Heart left ventricle (tissue), 16 donors: ENCODE measurements around the gene SNX18. TPM values are rescaled to one million over a fixed set of nuclear protein-coding genes. Genes with fewer than 3 reads are reported as not detected.

Experiments
- ATAC-seq, 4 donors: fragments of 200-7000 bp; cut with Tn5 transposase; one replicate each; pipeline ENCODE4 v1.9.1; 2020 to 2022; ENCODE audit warnings: moderate library complexity in 4 of 4, mild to moderate bottlenecking in 3 of 4, moderate number of reproducible peaks in 1 of 4
- DNase-seq, 5 donors: peaks; one replicate each; pipeline ENCODE4 v3.0.0-alpha.2; 2020
- H3K27ac ChIP-seq, 12 donors: fragments of 200-600 bp; sonication (generic) in 4 of 12; one replicate each; pipeline versions ENCODE4 v1.5.0 to v1.8.0; 2016 to 2022; ENCODE audit warnings: mild to moderate bottlenecking in 2 of 12
- H3K27me3 ChIP-seq, 9 donors: fragments of 200-600 bp; sonication (generic) in 2 of 9; one replicate each; pipeline versions ENCODE4 v1.5.1 to v1.8.0; 2016 to 2022; ENCODE audit warnings: mild to moderate bottlenecking in 3 of 9
- H3K36me3 ChIP-seq, 9 donors: fragments of 200-600 bp; sonication (generic) in 2 of 9; one replicate each; pipeline versions ENCODE4 v1.5.0 to v1.8.0; 2018 to 2022; ENCODE audit warnings: mild to moderate bottlenecking in 2 of 9
- H3K4me1 ChIP-seq, 12 donors: fragments of 200-600 bp; sonication (generic) in 4 of 12; one replicate each; pipeline versions ENCODE4 v1.5.0 to v1.8.0; 2016 to 2022; ENCODE audit warnings: mild to moderate bottlenecking in 3 of 12
- H3K4me3 ChIP-seq, 12 donors: fragments of 200-600 bp; sonication (generic) in 4 of 12; one replicate each; pipeline versions ENCODE4 v1.5.0 to v1.8.0; 2017 to 2022; ENCODE audit warnings: mild to moderate bottlenecking in 9 of 12, moderate library complexity in 4 of 12
- H3K9me3 ChIP-seq, 12 donors: fragments of 200-600 bp; sonication (generic) in 4 of 12; one replicate each; pipeline versions ENCODE4 v1.5.0 to v1.8.0; 2016 to 2022; ENCODE audit warnings: mild to moderate bottlenecking in 1 of 12
- POLR2A ChIP-seq, 2 donors: fragments of 450-650 bp; IDR thresholded peaks; one replicate each; pipeline ENCODE4 v1.6.1; 2017; ENCODE audit warnings: antibody characterized with exemption in 2 of 2, mild to moderate bottlenecking in 2 of 2, moderate library complexity in 2 of 2
- WGBS, 4 donors: extraction: QIAGEN DNeasy Blood & Tissue Kit in 2 of 4; methylation state at CpG; one replicate each; pipeline versions ENCODE4 v1.1.5 to v1.1.7; 2013 to 2018; 5-methylcytosine and 5-hydroxymethylcytosine counted together
- intact Hi-C, 10 donors: fragments of 100-400 bp; cut with DNase I; formaldehyde crosslinking; loops; one replicate each; pipeline versions ENCODE4 v1.11.1 to v1.14.2; 2022
- long read RNA-seq, 3 donors: library from polyadenylated mRNA; unstranded; transcript quantifications; one replicate each; pipeline ENCODE4 v2.0.0, GENCODE V29; 2020 to 2021
- polyA plus RNA-seq, 2 donors: library from polyadenylated mRNA; stranded (reverse); fragments of 200-250 nt; gene quantifications; one replicate each; pipeline ENCODE4 v1.2.3, GENCODE V29; 2013
- total RNA-seq, 9 donors: library from RNA; depleted of rRNA in 2 of 9; stranded (reverse); fragments of >200 nt in 2 of 9; fragmentation: NEBNext Ultra II Directional in 3 of 9; extraction: Animal tissue kit (Norgen Biotek cat#: 25700) in 3 of 9; gene quantifications; one replicate each; pipeline versions ENCODE4 v1.1.0 to v1.2.4, GENCODE V29; 2016 to 2023
- TF ChIP-seq, protein P1 (sequence below), 12 donors: fragments of 200-600 bp; sonication (generic) in 4 of 12; IDR thresholded peaks; one replicate each; pipeline versions ENCODE4 v1.5.0 to v1.8.0; 2018 to 2022; ENCODE audit warnings: antibody characterized with exemption in 12 of 12, mild to moderate bottlenecking in 5 of 12
- donor health status: ischemic (EF 13 %, LVEDD 7.1; RV severe dilation, severe dysfunction).
- donor health status: healthy with polysubstance abuse.
- donor health status: DM: no; HTN: yes; CAD: no.
- donor health status: DM: no; HTN: no; CAD: no.
- donor health status: ischemic (EF 25% LVEDD 6.9; RV normal size, moderate dysfunction).
- donor health status: ischemic (EF 25% LVEDD 5.7; RV mildly dilated, moderate dysfunction).
- donor health status: healthy.
- donor health status: DM: yes; HTN: yes; CAD: no.
- donor health status: ischemic (EF 35%, LVEDD 5.7; RV mildly dilated, moderate dysfunction).
- donor health status: nonischemic (EF 11% LVEDD 7.7; RV severe dilation, severe dysfunction).
- donor health status: DM: yes; HTN: yes; CAD: no.
- donor health status: PGD.
- donor health status: ischemic (EF 29% LVEDD 5.4; RV normal size, mild dysfunction).
- donor health status: nonischemic (EF 23%, LVEDD 6.1; RV moderate dilation, normal function).

Gene SNX18, protein sequence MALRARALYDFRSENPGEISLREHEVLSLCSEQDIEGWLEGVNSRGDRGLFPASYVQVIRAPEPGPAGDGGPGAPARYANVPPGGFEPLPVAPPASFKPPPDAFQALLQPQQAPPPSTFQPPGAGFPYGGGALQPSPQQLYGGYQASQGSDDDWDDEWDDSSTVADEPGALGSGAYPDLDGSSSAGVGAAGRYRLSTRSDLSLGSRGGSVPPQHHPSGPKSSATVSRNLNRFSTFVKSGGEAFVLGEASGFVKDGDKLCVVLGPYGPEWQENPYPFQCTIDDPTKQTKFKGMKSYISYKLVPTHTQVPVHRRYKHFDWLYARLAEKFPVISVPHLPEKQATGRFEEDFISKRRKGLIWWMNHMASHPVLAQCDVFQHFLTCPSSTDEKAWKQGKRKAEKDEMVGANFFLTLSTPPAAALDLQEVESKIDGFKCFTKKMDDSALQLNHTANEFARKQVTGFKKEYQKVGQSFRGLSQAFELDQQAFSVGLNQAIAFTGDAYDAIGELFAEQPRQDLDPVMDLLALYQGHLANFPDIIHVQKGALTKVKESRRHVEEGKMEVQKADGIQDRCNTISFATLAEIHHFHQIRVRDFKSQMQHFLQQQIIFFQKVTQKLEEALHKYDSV
- total RNA-seq (10 to 100 TPM; 18.8 to 39.6 (median 23.4) TPM), polyA plus RNA-seq (10 to 100 TPM in 1 of 2 donors, 1 to 10 TPM in 1; 4.1 to 16.7 TPM)
- long read RNA-seq, donor 1, full-length matches to known transcripts: 6 of 13 reads
- long read RNA-seq, donor 1, partial matches to known transcripts: 0 of 13 reads
- long read RNA-seq, donor 1, other reads (novel, unspliced or antisense): 7 of 13 reads
- long read RNA-seq, donor 2, partial matches to known transcripts: 0 of 3 reads
- long read RNA-seq, donor 2, other reads (novel, unspliced or antisense): 3 of 3 reads
- long read RNA-seq, donor 3, full-length matches to known transcripts: 9 of 14 reads
- long read RNA-seq, donor 3, partial matches to known transcripts: 0 of 14 reads
- long read RNA-seq, donor 3, other reads (novel, unspliced or antisense): 5 of 14 reads

DNA sequence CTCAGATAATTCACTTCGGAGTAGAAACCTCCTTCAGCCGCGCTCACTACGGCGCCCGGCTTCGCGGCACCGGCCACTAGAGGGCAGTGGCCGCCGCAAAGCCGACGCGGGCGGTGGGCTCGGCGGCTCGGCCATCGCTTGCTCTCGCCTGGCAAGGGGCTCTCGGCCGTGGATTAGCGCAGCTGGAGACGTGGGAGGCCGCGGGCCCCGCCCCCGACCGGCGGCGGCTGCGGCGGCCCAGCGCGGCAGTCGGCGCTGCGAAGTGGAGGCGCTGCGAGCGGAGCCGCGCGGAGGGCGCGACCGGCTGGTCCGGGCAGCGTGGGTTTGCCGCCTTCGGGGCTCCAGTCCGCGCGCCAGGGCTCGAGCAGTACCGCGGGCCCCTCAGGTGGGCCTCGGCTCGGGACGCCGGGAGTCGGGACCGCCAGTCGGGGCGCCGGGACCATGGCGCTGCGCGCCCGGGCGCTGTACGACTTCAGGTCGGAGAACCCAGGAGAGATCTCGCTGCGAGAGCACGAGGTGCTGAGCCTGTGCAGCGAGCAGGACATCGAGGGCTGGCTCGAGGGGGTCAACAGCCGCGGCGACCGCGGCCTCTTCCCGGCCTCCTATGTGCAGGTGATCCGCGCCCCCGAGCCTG, at the start of gene SNX18:
SNX18 (plus strand) TSS at position 248 of the 634 bp plus-strand sequence; CDS start at position 442, 194 bp downstream.
- H3K27me3 ChIP-seq: no peaks in the 10 kb centered on the region
- ATAC-seq: peak; percentile 82 to 94 (median 92)
- DNase-seq: peak; percentile 94 to 96 (median 95)
- peaks cover 0 to 6% (median 0%) of the 10 kb centered on the region in 9 donors for H3K36me3 ChIP-seq
- H3K4me1 ChIP-seq: peaks cover 0 to 47% (median 27%) of the 10 kb centered on the region in 12 donors
- H3K9me3 ChIP-seq: no peaks in the 10 kb centered on the region
- WGBS, 4 donors: 0 to 1% (median 1%) methylated on average over 23 to 88 of the region's 88 CpGs
- H3K4me3 ChIP-seq: peak within 1 kb of the TSS; percentile 88 to 100 (median 97)
- peak within 1 kb of the TSS; percentile 95 to 99 (median 98) for H3K27ac ChIP-seq
- intact Hi-C loops: loop anchor here (1.0 to 10.0 kb wide), 13 partner anchors 130 to 647 kb away; partner anchors contain the start of gene GPX8 (in 1 of the 10)
- TF ChIP-seq POLR2A (IDR thresholded peaks at IDR 0.05): peak in 1 of 2 donors; percentile 78
- TF ChIP-seq, protein P1, sequence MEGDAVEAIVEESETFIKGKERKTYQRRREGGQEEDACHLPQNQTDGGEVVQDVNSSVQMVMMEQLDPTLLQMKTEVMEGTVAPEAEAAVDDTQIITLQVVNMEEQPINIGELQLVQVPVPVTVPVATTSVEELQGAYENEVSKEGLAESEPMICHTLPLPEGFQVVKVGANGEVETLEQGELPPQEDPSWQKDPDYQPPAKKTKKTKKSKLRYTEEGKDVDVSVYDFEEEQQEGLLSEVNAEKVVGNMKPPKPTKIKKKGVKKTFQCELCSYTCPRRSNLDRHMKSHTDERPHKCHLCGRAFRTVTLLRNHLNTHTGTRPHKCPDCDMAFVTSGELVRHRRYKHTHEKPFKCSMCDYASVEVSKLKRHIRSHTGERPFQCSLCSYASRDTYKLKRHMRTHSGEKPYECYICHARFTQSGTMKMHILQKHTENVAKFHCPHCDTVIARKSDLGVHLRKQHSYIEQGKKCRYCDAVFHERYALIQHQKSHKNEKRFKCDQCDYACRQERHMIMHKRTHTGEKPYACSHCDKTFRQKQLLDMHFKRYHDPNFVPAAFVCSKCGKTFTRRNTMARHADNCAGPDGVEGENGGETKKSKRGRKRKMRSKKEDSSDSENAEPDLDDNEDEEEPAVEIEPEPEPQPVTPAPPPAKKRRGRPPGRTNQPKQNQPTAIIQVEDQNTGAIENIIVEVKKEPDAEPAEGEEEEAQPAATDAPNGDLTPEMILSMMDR (IDR thresholded peaks at IDR 0.05): peak; percentile 95 to 100 (median 98)

DNA sequence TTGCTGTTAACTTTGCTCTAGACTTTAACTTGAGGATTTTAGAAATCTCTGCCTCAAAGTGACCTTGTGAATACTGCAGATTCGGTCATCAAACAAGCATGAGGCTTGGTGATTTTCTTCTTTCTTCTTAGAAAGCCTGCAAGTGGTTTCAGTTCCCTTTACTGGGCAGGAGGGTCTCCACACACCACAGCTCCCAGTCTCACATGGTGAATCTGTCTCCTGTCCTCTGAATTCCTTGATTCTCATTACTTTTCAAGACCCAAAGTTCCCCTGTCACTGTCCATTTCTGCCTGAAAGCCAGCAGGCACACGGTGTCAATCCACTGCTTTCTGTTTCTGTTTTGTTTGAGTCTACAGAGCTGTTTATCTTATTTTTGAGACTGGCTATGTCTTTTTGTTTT, 47.9 kb upstream of the SNX18 start:
- Histone ChIP-seq H3K27ac (peak overlapping the region in 10 of 12 donors; percentile 25 to 70 (median 52)), H3K4me1 (peaks cover 0 to 30% (median 12%) of the 10 kb centered on the region in 12 donors), H3K27me3 (no peaks in the 10 kb centered on the region), H3K36me3 (no peaks in the 10 kb centered on the region), H3K9me3 (no peaks in the 10 kb centered on the region), H3K4me3 (peak overlapping the region in 9 of 12 donors; percentile 1 to 52 (median 33))
- intact Hi-C loops: no loop called here
- TF ChIP-seq POLR2A (IDR thresholded peaks at IDR 0.05): no peak
- TF ChIP-seq, protein P1 (IDR thresholded peaks at IDR 0.05): no peak
- ATAC-seq: peak in 2 of 4 donors; percentile 38 to 47
- DNase-seq: no peak
- WGBS, 4 donors: 12 to 27% (median 23%) methylated on average over 2 of the region's 2 CpGs

DNA sequence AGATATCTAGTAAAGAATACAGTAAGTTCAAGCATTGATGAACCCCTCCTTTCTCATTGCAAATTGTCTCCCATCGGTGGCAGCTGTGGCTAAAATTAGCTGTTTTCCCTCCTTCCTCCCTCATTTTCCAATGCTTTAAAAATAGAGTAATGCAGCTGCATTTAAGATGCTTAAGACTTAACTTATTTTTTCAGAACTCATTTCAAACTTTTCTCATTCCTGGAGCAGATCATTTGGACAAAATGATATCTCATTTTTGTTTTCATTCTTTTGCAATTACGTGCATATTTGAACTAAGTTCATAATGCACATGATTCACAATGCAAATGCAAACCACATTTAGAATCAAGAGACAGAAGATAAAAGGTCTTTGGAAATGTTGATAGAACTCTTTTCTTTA, 47.4 kb upstream of the SNX18 start:
- H3K4me3 ChIP-seq: peak overlapping the region in 9 of 12 donors; percentile 1 to 52 (median 33)
- DNase-seq (no peak), ATAC-seq (peak in 1 of 4 donors; percentile 13)
- TF ChIP-seq POLR2A (IDR thresholded peaks at IDR 0.05): no peak
- TF ChIP-seq, protein P1 (IDR thresholded peaks at IDR 0.05): no peak
- no peaks in the 10 kb centered on the region for H3K9me3 ChIP-seq
- peak overlapping the region in 9 of 12 donors; percentile 25 to 70 (median 58) for H3K27ac ChIP-seq
- no peaks in the 10 kb centered on the region for H3K27me3 ChIP-seq
- intact Hi-C loops: no loop called here
- 30 to 40% (median 30%) methylated on average over 2 of the region's 2 CpGs for WGBS, 4 donors
- H3K4me1 ChIP-seq: peaks cover 0 to 30% (median 12%) of the 10 kb centered on the region in 12 donors
- H3K36me3 ChIP-seq: no peaks in the 10 kb centered on the region
